ENCODE results near the gene FAM53A.

GRCh38 chr4:1731180-1731579 lies 47.1 kb upstream of the FAM53A start:
- no peak for TF ChIP-seq CTCF (IDR thresholded peaks at IDR 0.05)
- no peak for TF ChIP-seq POLR2A (IDR thresholded peaks at IDR 0.05)
